GM19452 (cell line): ENCODE data around the gene UBE3D.
"Not testable (repeated sequence)": the region's sequence is repeated elsewhere in the genome, so short reads cannot be mapped to it uniquely, and the experiment has no call there.

Experiments
- ATAC-seq: cut with Tn5 transposase; IDR thresholded peaks from one replicate; pipeline ENCODE4 v1.9.1; 2021; ENCODE audit not compliant: unreplicated experiment

Gene UBE3D

DNA sequence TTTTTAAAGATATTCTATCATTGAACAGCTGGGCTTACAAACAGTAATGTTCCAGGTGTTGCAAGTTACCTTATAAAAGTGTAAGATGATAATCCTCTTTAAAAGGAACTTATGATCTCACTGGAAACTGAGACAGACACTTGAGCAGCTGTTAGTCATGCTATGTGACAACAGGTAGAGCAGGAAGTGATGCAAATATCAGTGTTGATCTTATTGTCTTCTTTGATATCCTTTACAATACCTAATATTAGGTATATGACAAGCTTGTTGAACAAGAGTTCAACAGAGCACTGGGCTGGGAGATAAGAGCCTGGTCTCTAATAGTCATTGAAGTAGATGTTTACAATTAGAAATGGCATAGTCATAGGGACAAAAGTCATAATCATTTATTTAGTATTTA, 150.0 kb downstream of the UBE3D start:
- ATAC-seq: no peak

GRCh38 chr6:82914511-82914910, 151.1 kb downstream of the UBE3D start:
- no peak for ATAC-seq

GRCh38 chr6:82910820-82911219, 154.8 kb downstream of the UBE3D start:
- ATAC-seq: no peak

- ATAC-seq: no peak
Measured at GRCh38 chr6:82910395-82910794, 155.2 kb downstream of the UBE3D start.

DNA sequence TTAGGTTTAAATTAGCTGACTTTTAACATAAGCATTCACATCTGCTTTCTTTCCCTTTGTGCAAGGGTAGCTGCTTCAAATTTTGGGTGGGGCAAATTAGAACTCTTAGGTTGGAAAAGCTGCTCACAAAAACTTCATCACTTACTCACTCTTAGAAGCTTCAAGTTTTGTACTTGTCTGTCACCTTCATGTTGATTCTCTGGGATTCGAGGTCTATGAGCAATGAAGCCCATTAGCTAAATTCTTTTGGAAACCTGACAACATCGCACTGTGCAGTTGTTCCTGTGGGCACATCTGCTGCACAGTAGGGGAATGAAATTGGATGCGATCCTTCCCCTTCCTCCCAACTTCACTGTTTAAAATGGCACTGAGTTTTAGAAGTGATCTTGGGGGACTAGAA, 156.1 kb downstream of the UBE3D start:
- ATAC-seq: no peak

DNA sequence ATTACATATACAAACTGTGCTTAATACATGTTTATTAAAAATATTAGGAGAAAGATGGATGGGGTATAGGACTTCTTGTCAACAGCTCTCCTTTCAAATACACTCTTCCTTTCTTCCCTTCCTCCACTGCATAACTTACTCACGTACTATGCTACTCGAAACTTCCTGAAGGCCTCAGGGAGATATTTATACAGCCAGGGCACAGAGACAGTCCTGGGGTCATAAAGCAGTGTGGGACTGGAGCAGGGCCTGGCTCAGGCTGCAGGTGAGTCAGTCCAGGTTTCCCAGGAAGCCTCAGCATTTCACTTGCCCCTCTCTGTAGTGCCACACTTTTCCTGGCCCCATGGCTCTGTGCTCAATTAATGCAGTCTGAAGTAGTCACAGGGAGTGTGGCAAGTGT, 157.0 kb downstream of the UBE3D start:
- ATAC-seq: no peak

GRCh38 chr6:82906951-82907350, 158.7 kb downstream of the UBE3D start:
- ATAC-seq: no peak

DNA sequence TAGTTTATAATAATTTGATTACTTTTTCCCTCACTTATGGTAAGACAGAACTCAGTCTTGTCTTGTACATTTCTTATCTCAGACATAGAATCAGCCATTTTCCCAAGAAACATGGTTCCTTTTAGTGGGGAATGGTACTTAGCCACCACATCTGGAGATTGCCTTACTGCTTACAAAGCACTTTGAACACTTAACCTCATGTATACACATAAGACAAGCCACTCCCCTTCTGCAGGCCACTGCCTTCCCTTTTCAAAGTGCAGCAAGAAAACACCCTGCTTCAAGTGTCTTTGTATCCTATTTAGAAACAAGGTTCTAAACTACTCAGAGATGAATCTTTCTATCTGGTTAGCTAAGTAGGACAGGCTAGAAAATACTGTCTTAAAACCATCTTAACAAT, 159.2 kb downstream of the UBE3D start:
- no peak for ATAC-seq

DNA sequence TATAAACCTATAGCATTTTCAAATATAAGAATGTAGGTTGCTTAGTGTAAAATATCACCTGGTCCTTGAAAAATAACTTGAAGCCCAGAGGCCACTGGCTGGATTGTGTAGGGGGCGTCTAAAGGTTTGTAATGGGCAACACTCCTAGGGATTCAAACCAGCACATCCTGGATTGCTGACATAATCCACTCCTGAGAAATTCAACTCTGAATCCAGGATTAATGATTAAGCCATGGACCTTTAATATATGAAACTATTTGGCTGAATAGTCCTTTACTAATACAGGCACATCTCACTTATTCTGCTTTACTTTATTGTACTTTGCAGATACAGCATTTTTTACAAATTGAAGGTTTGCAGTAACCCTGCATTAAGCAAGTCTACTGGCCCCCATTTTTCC, 160.8 kb downstream of the UBE3D start:
- no peak for ATAC-seq

GRCh38 chr6:82904257-82904656, 161.4 kb downstream of the UBE3D start:
- no peak for ATAC-seq

GRCh38 chr6:82902290-82902689, 163.4 kb downstream of the UBE3D start:
- ATAC-seq: no peak

- no peak for ATAC-seq
Measured at GRCh38 chr6:82894653-82895259, 170.9 kb downstream of the UBE3D start.

DNA sequence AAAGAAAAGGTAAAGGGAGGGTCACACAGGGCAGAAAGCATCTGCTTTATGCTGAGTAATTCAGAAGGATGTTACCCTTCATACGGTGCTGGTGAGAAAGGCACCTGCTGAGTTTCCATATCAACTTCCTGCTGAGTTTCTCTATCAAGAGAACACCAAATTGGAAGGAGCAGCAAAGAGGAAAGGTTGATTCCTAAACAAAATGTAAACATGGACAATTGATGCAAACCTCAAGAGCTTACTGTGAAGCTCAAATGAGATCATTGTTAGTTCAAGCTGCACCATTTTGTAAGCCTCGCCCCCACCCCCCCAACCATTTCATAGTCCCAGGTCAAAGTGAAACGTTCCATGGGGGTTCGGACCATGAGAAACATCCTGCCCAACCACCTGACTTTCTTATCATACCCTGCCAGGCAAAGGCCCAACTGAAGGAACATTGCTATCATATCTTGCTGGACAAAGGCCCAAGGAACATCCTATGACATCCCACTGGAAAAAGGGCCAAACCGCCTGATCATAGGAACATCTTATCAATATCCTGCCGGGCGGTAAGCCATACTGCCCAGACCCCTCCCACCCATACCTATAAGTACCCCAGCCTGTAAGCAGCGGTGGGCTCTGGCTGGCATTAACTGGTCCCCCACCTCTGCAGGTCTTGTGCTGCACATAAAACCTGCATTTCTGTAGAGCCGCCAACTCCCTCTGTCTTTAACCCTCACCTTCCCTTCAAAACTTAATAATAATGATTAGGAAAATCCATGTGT, 171.6 kb downstream of the UBE3D start:
- ATAC-seq: no peak

- not testable (repeated sequence) for ATAC-seq
Measured at GRCh38 chr6:82891503-82891902, 174.1 kb downstream of the UBE3D start.

GRCh38 chr6:82891076-82891475, 174.6 kb downstream of the UBE3D start:
- ATAC-seq: no peak

DNA sequence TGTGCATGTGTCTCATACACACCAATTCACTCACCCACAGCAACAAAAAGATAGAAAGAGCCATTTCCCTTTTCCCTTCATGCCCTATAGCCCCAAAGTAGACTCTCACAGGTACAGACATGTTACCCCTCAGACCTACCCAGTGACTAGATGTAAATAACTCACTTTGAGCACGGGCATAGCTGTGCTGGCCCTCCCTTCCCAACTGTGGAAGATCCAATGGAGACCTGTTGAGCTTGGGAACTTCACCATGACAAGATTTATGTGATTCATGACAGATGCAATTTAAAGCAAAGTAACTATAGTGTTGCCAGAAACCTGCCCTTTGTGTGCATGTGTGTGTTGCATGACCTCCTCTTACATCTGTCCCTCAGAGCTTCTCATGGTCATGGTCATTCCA, 175.4 kb downstream of the UBE3D start:
- ATAC-seq: no peak

DNA sequence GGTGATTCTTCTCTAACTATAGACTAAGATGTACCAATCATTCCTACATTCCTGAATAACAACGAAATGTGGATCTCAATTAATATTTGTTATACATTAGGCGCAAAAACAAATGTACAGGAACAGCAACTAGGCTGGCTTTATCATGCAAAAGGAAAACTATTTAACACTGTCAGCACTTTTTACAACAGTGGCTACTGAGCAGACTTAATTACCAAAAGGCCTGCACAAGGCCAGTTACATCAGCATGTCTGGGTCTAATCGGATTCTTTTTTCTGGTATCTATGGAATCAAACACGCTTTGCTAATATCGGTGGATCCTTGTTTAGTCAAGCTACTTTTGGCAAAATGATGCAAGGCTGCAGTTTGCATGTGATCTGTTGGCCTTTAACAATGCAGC, 176.5 kb downstream of the UBE3D start:
- ATAC-seq: no peak

GRCh38 chr6:82882363-82883023, 183.1 kb downstream of the UBE3D start:
- no peak for ATAC-seq

GRCh38 chr6:82881519-82881918, 184.1 kb downstream of the UBE3D start:
- no peak for ATAC-seq

- no peak for ATAC-seq
Measured at GRCh38 chr6:82878812-82879211, 186.8 kb downstream of the UBE3D start.

DNA sequence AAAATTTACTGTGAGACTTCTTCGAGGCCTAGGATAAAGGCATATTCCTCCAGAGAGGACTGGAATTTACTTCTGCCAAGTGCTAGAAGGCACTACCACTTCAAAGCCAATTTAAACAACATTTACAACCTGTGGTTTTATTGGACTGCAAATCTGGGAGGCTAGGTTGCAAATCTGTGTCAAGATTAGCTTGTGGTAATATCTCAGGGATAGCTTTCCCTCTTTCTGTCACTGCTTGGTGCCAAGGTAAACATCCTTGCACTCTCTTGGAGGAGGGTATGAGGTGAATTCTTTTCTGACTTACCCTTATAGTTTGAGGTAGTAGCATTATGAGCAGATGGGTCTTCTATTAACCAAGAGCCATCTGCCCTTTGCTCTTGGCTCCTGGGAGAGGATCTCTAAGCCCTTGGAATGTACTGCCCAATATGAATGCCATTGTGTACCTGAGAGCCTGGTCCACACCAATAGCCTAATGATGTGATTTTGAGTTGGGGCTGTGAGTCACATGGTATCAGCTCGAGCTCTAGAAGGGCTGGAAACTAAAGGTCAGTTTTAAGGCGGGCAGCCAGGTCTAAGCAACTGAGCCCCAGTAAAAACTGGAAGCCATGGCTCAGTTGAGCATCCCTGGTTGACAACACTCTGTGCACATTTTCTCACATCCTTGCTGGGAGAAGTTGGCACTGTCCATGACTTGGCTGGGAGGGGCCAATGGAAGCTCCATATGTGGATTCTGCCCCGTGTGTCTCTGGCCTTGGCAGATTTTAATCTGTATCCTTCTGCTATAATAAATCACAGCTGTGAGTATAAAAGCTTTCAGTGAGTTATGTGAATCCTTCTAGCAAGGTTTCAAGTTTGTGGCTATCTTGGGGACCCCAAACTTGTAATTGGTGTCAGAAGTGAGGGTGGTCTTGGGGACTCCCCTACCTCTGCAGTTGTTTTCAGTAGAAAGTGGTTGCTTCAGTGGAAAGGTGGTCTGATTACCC, 188.1 kb downstream of the UBE3D start:
- no peak for ATAC-seq
